Esophagus squamous epithelium (tissue), 5 donors: ENCODE measurements around the gene KLHDC9. TPM values are rescaled to one million over a fixed set of nuclear protein-coding genes. Genes with fewer than 3 reads are reported as not detected.

Source experiments
- DNase-seq: peaks from one replicate; lab custom pipeline; 2025; lab: John Stamatoyannopoulos, UW
- H3K27ac ChIP-seq, 4 donors: fragments of 200-600 bp; sonication (generic); one replicate each; pipeline ENCODE4 v1.5.1; 2016 to 2019; ENCODE audit warnings: mild to moderate bottlenecking in 1 of 4
- H3K27me3 ChIP-seq, 4 donors: fragments of 200-600 bp; sonication (generic); 1 replicate in 3 of 4; 2 replicates in 1 of 4; pipeline versions ENCODE4 v1.5.1 to v1.6.0; 2017 to 2021; ENCODE audit warnings: antibody characterized with exemption in 1 of 4
- H3K36me3 ChIP-seq, 3 donors: fragments of 200-600 bp; sonication (generic); one replicate each; pipeline ENCODE4 v1.5.1; 2016 to 2019
- H3K4me1 ChIP-seq, 3 donors: fragments of 200-600 bp; sonication (generic); one replicate each; pipeline ENCODE4 v1.5.1; 2017 to 2019
- H3K4me3 ChIP-seq, 4 donors: fragments of 200-600 bp; sonication (generic); 1 replicate in 3 of 4; 2 replicates in 1 of 4; pipeline ENCODE4 v1.5.1; 2016 to 2019; ENCODE audit warnings: mild to moderate bottlenecking in 2 of 4, moderate library complexity in 1 of 4
- H3K9me3 ChIP-seq, 3 donors: fragments of 200-600 bp; sonication (generic); one replicate each; pipeline ENCODE4 v1.5.1; 2016 to 2019
- POLR2A ChIP-seq, 4 donors: fragments of 450-650 bp; IDR thresholded peaks; one replicate each; pipeline ENCODE4 v1.6.1; 2017; ENCODE audit warnings: antibody characterized with exemption in 4 of 4, mild to moderate bottlenecking in 4 of 4, moderate library complexity in 3 of 4
- WGBS, 2 donors: methylation state at CpG; one replicate each; pipeline ENCODE4 v1.1.5; 2018; 5-methylcytosine and 5-hydroxymethylcytosine counted together
- intact Hi-C: fragments of 100-400 bp; cut with DNase I; formaldehyde crosslinking; loops from one replicate; pipeline ENCODE4 v1.15.0; 2022
- total RNA-seq, 4 donors: library from RNA; depleted of rRNA; stranded (reverse); fragments of >200 nt; gene quantifications; one replicate each; pipeline ENCODE4 v1.1.0, GENCODE V29; 2016
- TF ChIP-seq, protein P1 (sequence below), 6 experiments: fragments of 450-650 bp in 4 of 6; fragments of 200-600 bp in 2 of 6; sonication (generic) in 2 of 6; IDR thresholded peaks; one replicate each; pipeline ENCODE4 v1.5.1; 2016 to 2019; ENCODE audit warnings: antibody characterized with exemption in 6 of 6, mild to moderate bottlenecking in 4 of 6, moderate library complexity in 4 of 6
- donor health status: DM: yes; HTN: yes; CAD: no.

KLHDC9 gene
- total RNA-seq, 4 donors from 2014 or later, result 0.31 to 2.7 (median 1.7) TPM

DNA sequence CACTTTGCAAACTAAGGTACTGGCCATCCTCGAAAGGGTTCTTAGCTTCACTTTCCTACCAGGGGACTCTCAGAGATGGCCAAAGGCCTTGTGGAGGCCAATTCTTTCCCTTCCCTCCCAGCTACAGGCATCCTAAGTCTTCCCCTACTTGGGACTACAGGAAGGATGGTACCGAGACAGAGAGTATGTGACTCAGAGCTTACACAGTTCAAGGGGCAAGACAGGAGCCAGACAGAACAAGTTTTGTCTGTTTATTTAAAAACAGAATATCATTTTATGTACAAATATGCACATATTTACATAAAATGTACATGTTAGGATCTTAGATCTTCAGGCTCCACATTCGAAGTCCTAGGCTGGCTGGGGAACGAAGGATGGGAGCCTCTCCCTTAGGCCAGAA is 27.4 kb upstream of the KLHDC9 start:
- 84 to 88% methylated on average over 4 of the region's 4 CpGs for WGBS, 2 donors
- TF ChIP-seq, protein P1, sequence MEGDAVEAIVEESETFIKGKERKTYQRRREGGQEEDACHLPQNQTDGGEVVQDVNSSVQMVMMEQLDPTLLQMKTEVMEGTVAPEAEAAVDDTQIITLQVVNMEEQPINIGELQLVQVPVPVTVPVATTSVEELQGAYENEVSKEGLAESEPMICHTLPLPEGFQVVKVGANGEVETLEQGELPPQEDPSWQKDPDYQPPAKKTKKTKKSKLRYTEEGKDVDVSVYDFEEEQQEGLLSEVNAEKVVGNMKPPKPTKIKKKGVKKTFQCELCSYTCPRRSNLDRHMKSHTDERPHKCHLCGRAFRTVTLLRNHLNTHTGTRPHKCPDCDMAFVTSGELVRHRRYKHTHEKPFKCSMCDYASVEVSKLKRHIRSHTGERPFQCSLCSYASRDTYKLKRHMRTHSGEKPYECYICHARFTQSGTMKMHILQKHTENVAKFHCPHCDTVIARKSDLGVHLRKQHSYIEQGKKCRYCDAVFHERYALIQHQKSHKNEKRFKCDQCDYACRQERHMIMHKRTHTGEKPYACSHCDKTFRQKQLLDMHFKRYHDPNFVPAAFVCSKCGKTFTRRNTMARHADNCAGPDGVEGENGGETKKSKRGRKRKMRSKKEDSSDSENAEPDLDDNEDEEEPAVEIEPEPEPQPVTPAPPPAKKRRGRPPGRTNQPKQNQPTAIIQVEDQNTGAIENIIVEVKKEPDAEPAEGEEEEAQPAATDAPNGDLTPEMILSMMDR (IDR thresholded peaks at IDR 0.05), result no peak
- no peak for TF ChIP-seq POLR2A (IDR thresholded peaks at IDR 0.05)
- Histone ChIP-seq H3K9me3 (no peaks in the 10 kb centered on the region), H3K36me3 (peaks cover 0 to 59% (median 7%) of the 10 kb centered on the region in 3 donors), H3K4me1 (peaks cover 0 to 86% (median 13%) of the 10 kb centered on the region in 3 donors), H3K27me3 (no peaks in the 10 kb centered on the region), H3K27ac (peak overlapping the region in 3 of 4 donors; percentile 2 to 85 (median 84)), H3K4me3 (no peak overlapping the region)
- no peak for DNase-seq
- intact Hi-C loops, result no loop called here

DNA sequence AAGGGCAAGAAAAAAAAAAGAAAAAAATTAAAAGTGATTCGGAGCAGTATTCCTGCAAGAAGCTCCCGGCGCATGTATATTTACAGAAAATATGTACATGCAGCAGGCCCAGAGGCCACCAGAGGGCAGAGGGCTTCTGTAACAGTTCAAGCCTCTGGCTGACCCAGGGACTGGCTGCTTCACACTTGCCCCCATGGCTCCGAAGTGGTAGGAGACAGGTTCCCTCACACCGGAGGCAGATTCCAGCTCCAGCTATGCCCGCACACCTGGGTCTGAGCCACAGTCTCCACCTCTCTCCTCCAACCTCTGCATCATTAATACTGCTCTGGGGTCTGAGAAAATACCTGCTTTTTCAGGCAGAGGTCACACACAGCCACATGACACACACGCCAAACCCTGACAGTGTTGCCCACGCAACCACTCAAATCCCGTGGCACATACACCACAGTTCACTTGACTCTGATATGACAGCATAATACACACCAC is 26.2 kb upstream of the KLHDC9 start:
- Histone ChIP-seq H3K27me3 (no peaks in the 10 kb centered on the region), H3K27ac (peak overlapping the region in 1 of 4 donors; percentile 97), H3K4me1 (peaks cover 0 to 98% (median 13%) of the 10 kb centered on the region in 3 donors), H3K36me3 (peaks cover 0 to 61% (median 7%) of the 10 kb centered on the region in 3 donors), H3K9me3 (no peaks in the 10 kb centered on the region), H3K4me3 (no peak overlapping the region)
- DNase-seq, result no peak
- TF ChIP-seq, protein P1 (IDR thresholded peaks at IDR 0.05), result peak; percentile 20 to 70 (median 58)
- TF ChIP-seq POLR2A (IDR thresholded peaks at IDR 0.05), result no peak
- WGBS, 2 donors, result 68 to 76% methylated on average over 7 to 9 of the region's 9 CpGs
- intact Hi-C loops, result no loop called here

DNA sequence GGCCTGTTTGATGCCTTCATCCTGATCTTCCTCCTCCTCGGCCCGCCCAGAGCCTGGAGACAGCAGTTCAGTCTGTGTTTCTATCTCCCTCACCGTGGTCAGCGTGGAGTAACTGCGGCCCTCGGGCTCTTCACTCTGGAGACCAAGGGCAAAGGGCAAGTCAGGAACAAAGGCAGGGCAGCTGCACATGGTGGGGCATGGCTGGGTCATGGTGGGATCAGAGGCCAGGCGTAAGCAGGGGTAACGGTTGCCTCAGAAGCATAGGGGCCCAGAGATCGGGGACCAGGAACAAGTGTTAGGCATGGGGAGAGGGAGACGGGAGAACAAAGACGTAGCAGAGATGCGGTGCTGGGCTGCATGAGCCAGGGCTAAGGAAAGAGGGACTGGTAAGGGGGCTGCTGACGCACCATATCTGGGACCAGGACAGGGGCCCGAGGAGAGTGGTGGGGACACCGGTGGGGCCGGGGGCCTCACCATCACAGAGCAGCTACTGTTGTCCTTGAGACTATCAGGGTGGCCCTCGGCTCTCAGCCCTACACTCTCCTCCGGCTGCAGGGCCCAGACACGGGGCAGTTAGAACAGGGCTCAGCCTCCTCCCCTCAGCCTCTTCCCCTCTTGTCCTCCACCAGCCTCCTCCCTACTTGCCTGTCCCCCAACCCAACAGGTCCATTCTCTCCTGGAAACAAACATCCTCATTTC is 25.3 kb upstream of the KLHDC9 start:
- no peak overlapping the region for H3K4me3 ChIP-seq
- peaks cover 0 to 99% (median 13%) of the 10 kb centered on the region in 3 donors for H3K4me1 ChIP-seq
- H3K9me3 ChIP-seq, result no peaks in the 10 kb centered on the region
- H3K27me3 ChIP-seq, result no peaks in the 10 kb centered on the region
- H3K27ac ChIP-seq, result peak overlapping the region; percentile 59 to 97 (median 90)
- WGBS, 2 donors, result 93 to 94% methylated on average over 13 to 14 of the region's 19 CpGs
- intact Hi-C loops, result no loop called here
- TF ChIP-seq, protein P1 (IDR thresholded peaks at IDR 0.05), result no peak
- no peak for TF ChIP-seq POLR2A (IDR thresholded peaks at IDR 0.05)
- DNase-seq, result no peak
- peaks cover 0 to 64% (median 13%) of the 10 kb centered on the region in 3 donors for H3K36me3 ChIP-seq

DNA sequence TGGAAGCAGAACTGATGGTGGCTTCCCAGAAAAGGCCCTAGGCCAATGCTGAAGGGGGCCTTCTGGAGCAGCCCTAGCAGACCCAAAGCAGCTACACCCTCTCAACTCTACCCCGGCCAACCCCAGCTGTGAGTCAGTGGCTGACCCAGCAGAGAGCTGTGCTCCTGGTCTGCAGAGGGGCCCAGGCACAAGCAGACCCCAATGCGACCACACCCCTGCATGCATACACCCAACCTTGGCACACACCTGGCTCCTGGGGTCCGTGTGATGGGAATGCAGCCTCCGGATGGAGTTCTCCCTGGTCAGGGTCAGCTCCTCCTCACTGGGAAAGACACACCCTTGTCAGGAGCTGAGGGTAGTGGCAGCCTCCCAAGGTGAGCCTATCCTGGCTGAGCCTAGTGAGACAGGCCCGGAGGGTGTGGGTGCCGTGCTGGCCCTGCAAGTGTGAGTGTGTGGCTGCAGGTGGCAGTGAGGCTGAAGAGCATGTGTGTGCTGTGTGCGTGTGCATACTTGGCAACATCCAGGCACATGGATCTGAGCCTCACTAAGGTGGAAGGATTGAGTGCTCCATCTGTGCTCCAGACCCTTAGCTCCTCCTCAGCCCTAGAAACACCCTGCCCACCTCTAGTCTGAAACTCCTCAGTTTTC is 24.6 kb upstream of the KLHDC9 start:
- H3K4me1 ChIP-seq, result peaks cover 0 to 95% (median 13%) of the 10 kb centered on the region in 3 donors
- WGBS, 2 donors, result 30 to 71% methylated on average over 2 of the region's 7 CpGs
- TF ChIP-seq, protein P1 (IDR thresholded peaks at IDR 0.05), result peak in 2 of 6 experiments; percentile 33 to 47
- no peak for TF ChIP-seq POLR2A (IDR thresholded peaks at IDR 0.05)
- intact Hi-C loops, result no loop called here
- no peaks in the 10 kb centered on the region for H3K9me3 ChIP-seq
- H3K36me3 ChIP-seq, result peaks cover 0 to 71% (median 13%) of the 10 kb centered on the region in 3 donors
- no peak overlapping the region for H3K4me3 ChIP-seq
- peak overlapping the region; percentile 82 to 97 (median 90) for H3K27ac ChIP-seq
- DNase-seq, result no peak
- H3K27me3 ChIP-seq, result no peaks in the 10 kb centered on the region
